GM10248 (cell line): Measurements from ENCODE around the gene CMIP.
"Not testable (repeated sequence)": the region's sequence is repeated elsewhere in the genome, so short reads cannot be mapped to it uniquely, and the experiment has no call there.

Experiments
- CTCF ChIA-PET: fragments of 300-600 bp; sonication (Branson Sonifier 250); formaldehyde crosslinking; extraction: SDS; loops from one replicate; lab custom pipeline; 2021; ENCODE audit warnings: antibody characterized with exemption; lab: Yijun Ruan, JAX
- POLR2A ChIA-PET: fragments of 350-650 bp; sonication (Branson Sonifier 250); formaldehyde crosslinking; extraction: SDS; loops from one replicate; lab custom pipeline; 2020; ENCODE audit warnings: antibody characterized with exemption; lab: Yijun Ruan, JAX
- DNase-seq: peaks from one replicate; pipeline ENCODE4 v3.0.0; 2012; ENCODE audit errors: extremely low spot score
- CTCF ChIP-seq: IDR thresholded peaks from 2 replicates; pipeline ENCODE4 v1.5.1; 2012; ENCODE audit warnings: mild to moderate bottlenecking, low read depth; ENCODE audit errors: extremely low read depth, missing control alignments, control extremely low read depth

The CMIP gene

GRCh38 chr16:81401035-81401950, 43.3 kb upstream of the CMIP start:
- POLR2A ChIA-PET, result no interaction called here
- TF ChIP-seq CTCF, result no peak
- CTCF ChIA-PET, result interaction anchor here (1.0 to 2.4 kb wide), 7 partner anchors 12 to 336 kb away, joined by 3 to 8 read pairs (median 4); no protein-coding TSS in a partner anchor
- no peak for DNase-seq

GRCh38 chr16:81403208-81403600, 41.4 kb upstream of the CMIP start:
- no peak for TF ChIP-seq CTCF
- no peak for DNase-seq
- ChIA-PET CTCF (interaction anchor here (0.7 to 3.0 kb wide), 21 partner anchors 10 to 471 kb away, joined by 3 to 16 read pairs (median 3); no protein-coding TSS in a partner anchor), POLR2A (interaction anchor here (0.7 kb wide), 1 partner anchor 89 kb away, joined by 6 read pairs; the partner anchor contains the start of gene GAN)

- ChIA-PET CTCF (interaction anchor here (0.6 to 3.0 kb wide), 39 partner anchors 9 to 470 kb away, joined by 3 to 16 read pairs (median 4); no protein-coding TSS in a partner anchor), POLR2A (no interaction called here)
- TF ChIP-seq CTCF, result peak; percentile 97
- DNase-seq, result peak; percentile 92
These were observed 40.8 kb upstream of the CMIP start for GRCh38 chr16:81403601-81404391.

- CTCF ChIA-PET, result interaction anchor here (0.7 to 3.0 kb wide), 16 partner anchors 14 to 469 kb away, joined by 3 to 16 read pairs (median 6); no protein-coding TSS in a partner anchor
- DNase-seq, POLR2A ChIA-PET: not testable (repeated sequence)
These were observed 39.6 kb upstream of the CMIP start for GRCh38 chr16:81405002-81405401.

GRCh38 chr16:81405702-81406113, 38.9 kb upstream of the CMIP start:
- TF ChIP-seq CTCF, result no peak
- ChIA-PET CTCF (interaction anchor here (1.9 kb wide), 1 partner anchor 332 kb away, joined by 5 read pairs; no protein-coding TSS in a partner anchor), POLR2A (no interaction called here)
- DNase-seq, result no peak

- no peak for TF ChIP-seq CTCF
- ChIA-PET POLR2A (no interaction called here), CTCF (interaction anchor here (1.9 kb wide), 1 partner anchor 224 kb away, joined by 5 read pairs; no protein-coding TSS in a partner anchor)
- DNase-seq, result no peak
These were observed 36.1 kb upstream of the CMIP start for GRCh38 chr16:81408409-81408950.
